Thoracic aorta (tissue), 2 donors: ENCODE results near the gene C6orf15. TPM values are rescaled to one million over a fixed set of nuclear protein-coding genes. Genes with fewer than 3 reads are reported as not detected.

Experiments
- ATAC-seq: fragments of 150-250 bp; one replicate; pipeline ENCODE4 v1.8.0; 2017; ENCODE audit warnings: low read depth; ENCODE audit not compliant: insufficient number of reproducible peaks, low FRiP score
- DNase-seq: peaks from one replicate; pipeline ENCODE4 v3.0.0-alpha.2; 2020; ENCODE audit warnings: low spot score
- H3K27ac ChIP-seq, 2 donors: fragments of 200-600 bp; sonication (generic); 1 replicate in 1 of 2; 2 replicates in 1 of 2; pipeline ENCODE4 v1.5.1; 2016; ENCODE audit warnings: mild to moderate bottlenecking in 2 of 2, moderate library complexity in 2 of 2
- H3K27me3 ChIP-seq: fragments of 200-600 bp; sonication (generic); replicated peaks from 2 replicates; pipeline ENCODE4 v1.6.0; 2016; ENCODE audit warnings: mild to moderate bottlenecking; ENCODE audit not compliant: insufficient read depth
- H3K36me3 ChIP-seq: fragments of 200-600 bp; sonication (generic); one replicate; pipeline ENCODE4 v1.5.1; 2016
- H3K4me1 ChIP-seq, 2 donors: fragments of 200-600 bp; sonication (generic); 1 replicate in 1 of 2; 2 replicates in 1 of 2; pipeline versions ENCODE4 v1.5.1 to v1.6.0; 2016; ENCODE audit warnings: low read depth in 2 of 2, mild to moderate bottlenecking in 1 of 2; ENCODE audit not compliant: control insufficient read depth in 1 of 2
- H3K4me3 ChIP-seq: fragments of 200-600 bp; sonication (generic); 2 replicates; pipeline ENCODE4 v1.5.1; 2016; ENCODE audit warnings: mild to moderate bottlenecking
- H3K9me3 ChIP-seq: fragments of 200-600 bp; sonication (generic); 2 replicates; pipeline ENCODE4 v1.5.1; 2016
- CTCF ChIP-seq: fragments of 200-600 bp; sonication (generic); IDR thresholded peaks from one replicate; pipeline ENCODE4 v1.5.1; 2019; ENCODE audit warnings: antibody characterized with exemption
- total RNA-seq, 2 donors: library from RNA; depleted of rRNA; stranded (reverse); fragments of >200 nt; gene quantifications; one replicate each; pipeline versions ENCODE4 v1.1.0 to v1.2.3, GENCODE V29; 2016

Gene C6orf15
- total RNA-seq = not detected

GRCh38 chr6:31112478-31112877 is at the start of gene C6orf15:
Gene C6orf15, minus strand, starts transcription at chr6:31112575. Its CDS starts 20 bp downstream, at chr6:31112555.
- no peak for TF ChIP-seq CTCF
- no peak for ATAC-seq
- no peak within 1 kb of the TSS for H3K27ac ChIP-seq

GRCh38 chr6:31161216-31162126 is 49.1 kb upstream of the C6orf15 start:
- no peak for TF ChIP-seq CTCF
- Histone ChIP-seq H3K36me3 (peaks cover 5% of the 10 kb centered on the region), H3K27ac (no peak overlapping the region), H3K9me3 (no peaks in the 10 kb centered on the region), H3K4me3 (no peak overlapping the region), H3K4me1 (peaks cover 5 to 24% of the 10 kb centered on the region in 2 donors), H3K27me3 (no peaks in the 10 kb centered on the region)
- no peak for ATAC-seq
- no peak for DNase-seq

More at GRCh38 chr6:31112478-31112877, at the start of gene C6orf15:
- no peaks in the 10 kb centered on the region for H3K9me3 ChIP-seq
- H3K4me1 ChIP-seq = peaks cover 6 to 37% of the 10 kb centered on the region in 2 donors
- DNase-seq = no peak
- no peaks in the 10 kb centered on the region for H3K27me3 ChIP-seq
- H3K36me3 ChIP-seq = no peaks in the 10 kb centered on the region
- H3K4me3 ChIP-seq = no peak within 1 kb of the TSS

- peak overlapping the region; percentile 77 for H3K4me3 ChIP-seq
- peaks cover 5% of the 10 kb centered on the region for H3K36me3 ChIP-seq
- no peak for ATAC-seq
- peaks cover 5 to 25% of the 10 kb centered on the region in 2 donors for H3K4me1 ChIP-seq
- no peak overlapping the region for H3K27ac ChIP-seq
- DNase-seq = no peak
- H3K27me3 ChIP-seq = no peaks in the 10 kb centered on the region
- TF ChIP-seq CTCF = no peak
- no peaks in the 10 kb centered on the region for H3K9me3 ChIP-seq
Observed at GRCh38 chr6:31158863-31159855, 46.8 kb upstream of the C6orf15 start.

- H3K27me3 ChIP-seq = no peaks in the 10 kb centered on the region
- H3K27ac ChIP-seq = peak within 1 kb of the TSS in 1 of 2 donors; percentile 67
- H3K4me1 ChIP-seq = peaks cover 5 to 25% of the 10 kb centered on the region in 2 donors
- ATAC-seq (peak; percentile 99), DNase-seq (peak; percentile 97)
- peaks cover 5% of the 10 kb centered on the region for H3K36me3 ChIP-seq
- no peaks in the 10 kb centered on the region for H3K9me3 ChIP-seq
- no peak for TF ChIP-seq CTCF
- H3K4me3 ChIP-seq = peak within 1 kb of the TSS; percentile 77
Observed at GRCh38 chr6:31158140-31158862, 45.9 kb upstream of the C6orf15 start, which contains the start of gene TCF19. Gene TCF19, plus strand, starts transcription at chr6:31158589. Its CDS starts 881 bp downstream, at chr6:31159470.
